HG03097 (cell line): Measurements from ENCODE around the gene WDR44.

ENCODE experiments used
- ATAC-seq: cut with Tn5 transposase; IDR thresholded peaks from one replicate; pipeline ENCODE4 v1.9.1; 2021; ENCODE audit not compliant: unreplicated experiment, low FRiP score

Gene WDR44

GRCh38 chrX:118355225-118355920 lies 9.5 kb downstream of the WDR44 start:
- ATAC-seq, result no peak

GRCh38 chrX:118356154-118356701 lies 10.3 kb downstream of the WDR44 start:
- no peak for ATAC-seq

- no peak for ATAC-seq
Measured at GRCh38 chrX:118360429-118361125, 14.7 kb downstream of the WDR44 start.

- no peak for ATAC-seq
Measured at GRCh38 chrX:118364261-118364660, 18.4 kb downstream of the WDR44 start.

GRCh38 chrX:118367338-118367737 lies 21.4 kb downstream of the WDR44 start:
- ATAC-seq, result no peak

- ATAC-seq, result no peak
Measured at GRCh38 chrX:118368398-118368797, 22.5 kb downstream of the WDR44 start.

GRCh38 chrX:118370921-118371624 lies 25.2 kb downstream of the WDR44 start:
- ATAC-seq, result no peak

- no peak for ATAC-seq
Measured at GRCh38 chrX:118373538-118373937, 27.6 kb downstream of the WDR44 start.

GRCh38 chrX:118383120-118383519 lies 37.2 kb downstream of the WDR44 start:
- no peak for ATAC-seq

GRCh38 chrX:118392716-118393115 lies 46.8 kb downstream of the WDR44 start:
- no peak for ATAC-seq

GRCh38 chrX:118396113-118396512 lies 50.2 kb downstream of the WDR44 start:
- no peak for ATAC-seq

GRCh38 chrX:118418811-118419251 lies 72.9 kb downstream of the WDR44 start:
- no peak for ATAC-seq

GRCh38 chrX:118420462-118420861 lies 74.6 kb downstream of the WDR44 start:
- no peak for ATAC-seq

- ATAC-seq, result peak; percentile 96
Measured at GRCh38 chrX:118423558-118423957, 77.7 kb downstream of the WDR44 start.

GRCh38 chrX:118432799-118433198 lies 86.9 kb downstream of the WDR44 start:
- no peak for ATAC-seq

- no peak for ATAC-seq
Measured at GRCh38 chrX:118437283-118437682, 91.4 kb downstream of the WDR44 start.

GRCh38 chrX:118448273-118448783 lies 102.4 kb downstream of the WDR44 start:
- no peak for ATAC-seq

- ATAC-seq, result no peak
Measured at GRCh38 chrX:118455013-118455412, 109.1 kb downstream of the WDR44 start.

GRCh38 chrX:118459494-118459893 lies 113.6 kb downstream of the WDR44 start:
- no peak for ATAC-seq

- no peak for ATAC-seq
Measured at GRCh38 chrX:118464501-118464900, 118.6 kb downstream of the WDR44 start.

- no peak for ATAC-seq
Measured at GRCh38 chrX:118468122-118468521, 122.2 kb downstream of the WDR44 start.
